H9 (cell line): ENCODE results near the gene CAPN12. TPM values are rescaled to one million over a fixed set of nuclear protein-coding genes. Genes with fewer than 3 reads are reported as not detected.

Source experiments
- DNase-seq: peaks from one replicate; pipeline ENCODE4 v3.0.0-alpha.2; 2017
- H2AFZ ChIP-seq: one replicate; pipeline ENCODE4 v1.6.1; 2013; ENCODE audit warnings: mild to moderate bottlenecking, low read length, control low read depth, moderate library complexity
- H2AK5ac ChIP-seq: 2 replicates; pipeline ENCODE4 v1.6.1; 2013; ENCODE audit warnings: low read length, control low read depth, mixed read lengths; ENCODE audit not compliant: insufficient read length
- H2BK120ac ChIP-seq: one replicate; pipeline ENCODE4 v1.6.1; 2013; ENCODE audit warnings: low read depth, mild to moderate bottlenecking, low read length, control low read depth, inconsistent platforms; ENCODE audit not compliant: poor library complexity, severe bottlenecking
- H2BK12ac ChIP-seq: 2 replicates; pipeline ENCODE4 v1.6.1; 2013; ENCODE audit warnings: low read length, control low read depth, mixed read lengths, low read depth; ENCODE audit not compliant: insufficient read length
- H2BK15ac ChIP-seq: 2 replicates; pipeline ENCODE4 v1.6.1; 2013; ENCODE audit warnings: low read depth, low read length, control low read depth
- H2BK20ac ChIP-seq: one replicate; pipeline ENCODE4 v1.6.1; 2013; ENCODE audit warnings: low read depth, mild to moderate bottlenecking, low read length, control low read depth, inconsistent platforms; ENCODE audit not compliant: poor library complexity, severe bottlenecking
- H2BK5ac ChIP-seq: 2 replicates; pipeline ENCODE4 v1.6.1; 2013; ENCODE audit warnings: low read length, control low read depth, mixed read lengths; ENCODE audit not compliant: insufficient read length
- H3K14ac ChIP-seq: 2 replicates; pipeline ENCODE4 v1.6.1; 2013; ENCODE audit warnings: low read length, control low read depth; ENCODE audit not compliant: insufficient read depth
- H3K18ac ChIP-seq: 2 replicates; pipeline ENCODE4 v1.6.1; 2013; ENCODE audit warnings: low read depth, mild to moderate bottlenecking, mixed read lengths, low read length, control low read depth; ENCODE audit not compliant: insufficient read length
- H3K23ac ChIP-seq: 2 replicates; pipeline ENCODE4 v1.6.1; 2013; ENCODE audit warnings: low read length, control low read depth, mixed read lengths, low read depth; ENCODE audit not compliant: insufficient read length
- H3K23me2 ChIP-seq: 2 replicates; pipeline ENCODE4 v1.6.1; 2013; ENCODE audit warnings: low read depth, mild to moderate bottlenecking, mixed read lengths, low read length, control low read depth; ENCODE audit not compliant: insufficient read length, poor library complexity, severe bottlenecking
- H3K27ac ChIP-seq: 2 replicates; pipeline ENCODE4 v1.5.1; 2013; ENCODE audit warnings: low read length, control low read depth, mixed read lengths, low read depth; ENCODE audit not compliant: insufficient read length
- H3K27me3 ChIP-seq: 2 replicates; pipeline ENCODE4 v1.6.1; 2013; ENCODE audit warnings: low read length, control low read depth, inconsistent platforms; ENCODE audit not compliant: insufficient read depth
- H3K4ac ChIP-seq: 2 replicates; pipeline ENCODE4 v1.6.1; 2013; ENCODE audit warnings: low read depth, mild to moderate bottlenecking, control low read depth, inconsistent platforms, low read length, moderate library complexity
- H3K4me1 ChIP-seq: 2 replicates; pipeline ENCODE4 v1.6.1; 2013; ENCODE audit warnings: low read length, control low read depth, inconsistent platforms; ENCODE audit not compliant: insufficient read depth
- H3K4me2 ChIP-seq: 2 replicates; pipeline ENCODE4 v1.6.1; 2013; ENCODE audit warnings: low read length, control low read depth, mixed read lengths; ENCODE audit not compliant: insufficient read length, insufficient read depth
- H3K56ac ChIP-seq: 2 replicates; pipeline ENCODE4 v1.6.1; 2013; ENCODE audit warnings: low read depth, mild to moderate bottlenecking, mixed read lengths, low read length, control low read depth; ENCODE audit not compliant: insufficient read length
- H3K79me1 ChIP-seq: 2 replicates; pipeline ENCODE4 v1.6.1; 2013; ENCODE audit warnings: low read depth, mild to moderate bottlenecking, moderate library complexity, low read length, control low read depth, inconsistent platforms; ENCODE audit not compliant: insufficient read depth, poor library complexity, severe bottlenecking
- H3K79me2 ChIP-seq: 2 replicates; pipeline ENCODE4 v1.6.1; 2013; ENCODE audit warnings: low read length, control low read depth, inconsistent platforms; ENCODE audit not compliant: insufficient read depth
- H3K9ac ChIP-seq: 2 replicates; pipeline ENCODE4 v1.6.1; 2013; ENCODE audit warnings: low read length, control low read depth, mixed read lengths; ENCODE audit not compliant: insufficient read length; ENCODE audit errors: extremely low read depth
- H3K9me3 ChIP-seq: one replicate; pipeline ENCODE4 v1.6.1; 2013; ENCODE audit warnings: low read depth, low read length, inconsistent platforms; ENCODE audit not compliant: control insufficient read depth
- H3T11ph ChIP-seq: one replicate; pipeline ENCODE4 v1.6.1; 2013; ENCODE audit warnings: mild to moderate bottlenecking, low read length, control low read depth, inconsistent platforms
- H4K20me1 ChIP-seq: one replicate; pipeline ENCODE4 v1.6.1; 2013; ENCODE audit not compliant: control insufficient read depth, insufficient read length, insufficient read depth
- H4K5ac ChIP-seq: 2 replicates; pipeline ENCODE4 v1.6.1; 2013; ENCODE audit warnings: low read depth, mild to moderate bottlenecking, mixed read lengths, low read length, control low read depth; ENCODE audit not compliant: insufficient read length
- H4K8ac ChIP-seq: replicated peaks from 2 replicates; pipeline ENCODE4 v1.6.1; 2013; ENCODE audit warnings: low read length, control low read depth, mixed read lengths, low read depth; ENCODE audit not compliant: insufficient read length
- H4K91ac ChIP-seq: 2 replicates; pipeline ENCODE4 v1.6.1; 2013; ENCODE audit warnings: low read depth, mild to moderate bottlenecking, moderate library complexity, mixed read lengths, low read length, control low read depth; ENCODE audit not compliant: insufficient read length
- H3K27ac Mint-ChIP-seq, 3 experiments: 2 replicates in 2 of 3; 3 replicates in 1 of 3; pipeline ENCODE4 v1.8.0; 2020 to 2021; ENCODE audit warnings: mixed read lengths in 3 of 3, mild to moderate bottlenecking in 1 of 3, moderate library complexity in 1 of 3
- H3K27me3 Mint-ChIP-seq: 2 replicates; pipeline ENCODE4 v1.8.0; 2021; ENCODE audit warnings: low read depth, mild to moderate bottlenecking, moderate library complexity, mixed read lengths
- H3K36me3 Mint-ChIP-seq, 3 experiments: 2 replicates in 2 of 3; 3 replicates in 1 of 3; pipeline ENCODE4 v1.8.0; 2020 to 2021; ENCODE audit warnings: low read depth in 3 of 3, mixed read lengths in 3 of 3; ENCODE audit not compliant: insufficient read depth in 1 of 3
- H3K4me1 Mint-ChIP-seq, 2 experiments: 2 replicates each; pipeline ENCODE4 v1.8.0; 2020; ENCODE audit warnings: mixed read lengths in 2 of 2
- H3K4me3 Mint-ChIP-seq, 2 experiments: 2 replicates in 1 of 2; 3 replicates in 1 of 2; pipeline ENCODE4 v1.8.0; 2020 to 2021; ENCODE audit warnings: mild to moderate bottlenecking in 2 of 2, mixed read lengths in 2 of 2, moderate library complexity in 1 of 2
- H3K9me3 Mint-ChIP-seq, 2 experiments: 2 replicates in 1 of 2; 3 replicates in 1 of 2; pipeline ENCODE4 v1.8.0; 2020; ENCODE audit warnings: mild to moderate bottlenecking in 2 of 2, mixed read lengths in 2 of 2, moderate library complexity in 1 of 2
- CTCF ChIP-seq: fragments of 200-600 bp; sonication (generic); conservative IDR thresholded peaks from 3 replicates; pipeline ENCODE4 v1.8.0; 2021; ENCODE audit warnings: antibody characterized with exemption, mild to moderate bottlenecking
- whole genome bisulfite sequencing: extraction: QIAGEN DNeasy Blood & Tissue Kit; methylation state at CpG from one replicate; pipeline ENCODE4 v1.1.7; 2013; ENCODE audit warnings: missing lambda C conversion rate, low lambda C conversion rate, mixed read lengths; ENCODE audit not compliant: insufficient read length; ENCODE audit errors: extremely low coverage; 5-methylcytosine and 5-hydroxymethylcytosine counted together
- total RNA-seq: library from RNA; stranded (reverse); gene quantifications from 2 replicates; pipeline ENCODE4 v1.2.1, GENCODE V29; 2021

CAPN12 gene
- total RNA-seq, 1 experiment from 2014 or later, result 10.5 TPM

GRCh38 chr19:38712161-38712748, 32.0 kb downstream of the CAPN12 start:
- no peak overlapping the region for H3K23ac ChIP-seq
- no peak overlapping the region for H4K91ac ChIP-seq
- no peaks in the 10 kb centered on the region for H3K9me3 Mint-ChIP-seq
- H3K27me3 Mint-ChIP-seq, result no peaks in the 10 kb centered on the region; the same call in 1 of the 2 replicates
- no peak overlapping the region for H3K18ac ChIP-seq
- no peaks in the 10 kb centered on the region for H3K79me2 ChIP-seq
- no CpG with 5 or more reads among the region's 15 CpGs for WGBS
- no peak overlapping the region for H3K14ac ChIP-seq
- no peak overlapping the region for H3T11ph ChIP-seq
- H2BK20ac ChIP-seq, result no peak overlapping the region
- no peak overlapping the region for H3K4ac ChIP-seq
- H4K8ac ChIP-seq, result no peak overlapping the region
- no peaks in the 10 kb centered on the region for H4K20me1 ChIP-seq
- H3K4me3 Mint-ChIP-seq, result no peak overlapping the region
- H2BK15ac ChIP-seq, result no peak overlapping the region
- H3K9ac ChIP-seq, result no peak overlapping the region
- no peak overlapping the region for H4K5ac ChIP-seq
- H2AFZ ChIP-seq, result no peak overlapping the region
- no peaks in the 10 kb centered on the region for H3K4me1 Mint-ChIP-seq
- H3K27ac ChIP-seq, result no peak overlapping the region
- H3K4me2 ChIP-seq, result no peak overlapping the region
- H3K56ac ChIP-seq, result no peak overlapping the region
- no peaks in the 10 kb centered on the region for H3K9me3 ChIP-seq
- H3K36me3 Mint-ChIP-seq, result peaks cover 39 to 82% (median 73%) of the 10 kb centered on the region in 3 experiments; a peak in 6 of 7 replicates
- H2AK5ac ChIP-seq, result no peak overlapping the region
- no peaks in the 10 kb centered on the region for H3K4me1 ChIP-seq
- no peaks in the 10 kb centered on the region for H3K27me3 ChIP-seq
- no peak overlapping the region for H2BK120ac ChIP-seq
- no peaks in the 10 kb centered on the region for H3K23me2 ChIP-seq
- no peaks in the 10 kb centered on the region for H3K79me1 ChIP-seq
- TF ChIP-seq CTCF, result no peak
- H3K27ac Mint-ChIP-seq, result no peak overlapping the region
- no peak overlapping the region for H2BK5ac ChIP-seq
- no peak overlapping the region for H2BK12ac ChIP-seq
- no peak for DNase-seq
